Activated naive CD4-positive, alpha-beta T cell treated with anti-CD3 and anti-CD28 coated beads for 36 hours (primary cell): ENCODE data around the gene UBE2L5. TPM values are rescaled to one million over a fixed set of nuclear protein-coding genes. Genes with fewer than 3 reads are reported as not detected.

Experiments
- CTCF ChIA-PET: fragments of 350-600 bp; sonication (Branson Sonifier 250); formaldehyde crosslinking; loops from one replicate; lab custom pipeline; 2021; ENCODE audit warnings: antibody characterized with exemption; lab: Charles Lee
- DNase-seq: peaks from one replicate; pipeline ENCODE4 v3.0.0-alpha.2; 2020
- H3K27ac Mint-ChIP-seq: one replicate; pipeline ENCODE4 v1.8.0; 2021; ENCODE audit warnings: mild to moderate bottlenecking, mixed read lengths
- H3K27me3 Mint-ChIP-seq: one replicate; pipeline ENCODE4 v1.8.0; 2021; ENCODE audit warnings: low read depth, mixed read lengths
- H3K36me3 Mint-ChIP-seq: one replicate; pipeline ENCODE4 v1.8.0; 2021; ENCODE audit warnings: low read depth, mixed read lengths
- H3K4me1 Mint-ChIP-seq: one replicate; pipeline ENCODE4 v1.8.0; 2021; ENCODE audit warnings: low read depth, mixed read lengths
- H3K4me3 Mint-ChIP-seq: one replicate; pipeline ENCODE4 v1.8.0; 2021; ENCODE audit warnings: mild to moderate bottlenecking, moderate library complexity, mixed read lengths
- H3K9me3 Mint-ChIP-seq: one replicate; pipeline ENCODE4 v1.8.0; 2021; ENCODE audit warnings: mixed read lengths
- intact Hi-C: fragments of 100-400 bp; cut with micrococcal nuclease; formaldehyde crosslinking; loops from one replicate; pipeline ENCODE4 v1.15.1; 2023
- total RNA-seq, 2 experiments: library from RNA; stranded (reverse); gene quantifications; one replicate each; pipeline ENCODE4 v1.2.3, GENCODE V29; 2021

The UBE2L5 gene
- total RNA-seq: not detected

DNA sequence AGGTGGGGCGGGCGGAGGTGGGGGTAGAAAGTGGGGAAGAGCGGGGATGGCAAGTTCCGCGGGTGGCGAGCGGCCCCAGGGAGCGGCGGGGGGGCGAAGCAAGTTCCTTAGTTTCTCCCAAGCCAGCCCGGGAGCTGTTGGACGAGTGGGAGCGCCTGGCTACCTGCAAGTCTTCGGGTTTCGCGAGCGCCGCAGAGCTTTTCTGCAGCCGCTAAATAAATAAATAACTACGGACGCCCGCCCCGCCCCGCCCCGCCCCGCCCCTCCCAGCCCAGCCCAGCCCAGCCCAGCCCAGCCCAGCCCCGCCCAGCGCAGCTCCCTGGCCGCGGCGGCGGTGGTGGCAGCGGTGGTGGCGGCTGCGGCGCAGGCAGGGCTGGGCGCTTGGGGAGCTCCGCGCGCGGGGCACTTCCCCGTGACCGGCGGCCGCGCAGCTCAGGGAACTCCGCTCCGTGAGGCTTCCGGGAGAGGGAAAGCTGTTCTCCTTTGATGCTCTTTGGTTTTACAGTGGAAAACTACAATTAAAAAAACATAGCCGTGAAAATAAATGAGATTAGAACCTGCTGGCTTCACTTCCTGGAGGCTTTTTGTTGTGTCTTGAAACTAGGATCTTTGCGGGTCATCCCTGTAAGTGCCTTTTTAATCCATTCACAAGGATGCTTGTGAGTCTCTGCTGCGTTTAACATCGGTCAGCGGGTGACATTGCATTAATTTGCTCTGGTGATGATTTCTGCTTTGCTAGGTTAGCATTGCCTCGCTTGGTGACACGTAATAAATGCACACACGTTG lies at the start of gene UBE2L5:
UBE2L5 (plus strand) TSS at position 440 of the 786 bp plus-strand sequence. CDS start 5,498 bp downstream, outside the sequence.
- intact Hi-C loops: loop anchor here (1.0 kb wide), 5 partner anchors 8 to 45 kb away; no protein-coding TSS in a partner anchor
- peak within 1 kb of the TSS; percentile 57 for H3K27ac Mint-ChIP-seq
- no peaks in the 10 kb centered on the region for H3K27me3 Mint-ChIP-seq
- H3K9me3 Mint-ChIP-seq: no peaks in the 10 kb centered on the region
- CTCF ChIA-PET: no interaction called here
- peak within 1 kb of the TSS; percentile 80 for H3K4me3 Mint-ChIP-seq
- DNase-seq: peak; percentile 72
- H3K4me1 Mint-ChIP-seq: peaks cover 10% of the 10 kb centered on the region
- H3K36me3 Mint-ChIP-seq: no peaks in the 10 kb centered on the region

DNA sequence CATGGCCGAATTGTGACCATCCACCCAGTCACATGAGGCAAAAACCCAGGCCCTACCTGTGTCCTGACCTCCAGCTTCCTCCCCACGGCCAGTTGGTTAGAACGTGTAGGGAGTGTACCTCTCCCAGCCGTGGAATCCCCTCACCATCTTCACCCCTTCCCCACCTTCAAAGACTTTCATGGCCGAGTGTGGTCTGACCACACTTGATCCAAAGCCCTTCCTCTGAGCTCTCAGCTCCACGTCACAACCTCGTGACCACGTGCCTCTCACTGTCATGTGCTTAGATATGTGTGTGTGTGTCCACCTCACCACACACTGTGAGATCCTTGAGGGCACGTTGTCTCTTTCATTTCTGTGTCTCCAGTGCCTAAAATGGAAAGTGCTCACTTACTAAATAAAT lies 48.6 kb upstream of the UBE2L5 start:
- peak overlapping the region; percentile 57 for H3K4me3 Mint-ChIP-seq
- CTCF ChIA-PET: interaction anchor here (0.5 to 5.5 kb wide), 7 partner anchors 10 to 607 kb away, joined by 3 to 47 read pairs (median 4); no protein-coding TSS in a partner anchor
- H3K27ac Mint-ChIP-seq: peak overlapping the region; percentile 55
- no peaks in the 10 kb centered on the region for H3K9me3 Mint-ChIP-seq
- H3K36me3 Mint-ChIP-seq: peaks cover 6% of the 10 kb centered on the region
- H3K4me1 Mint-ChIP-seq: peaks cover 88% of the 10 kb centered on the region
- H3K27me3 Mint-ChIP-seq: no peaks in the 10 kb centered on the region
- intact Hi-C loops: loop anchor here (1.0 to 10.0 kb wide), 4 partner anchors 10 to 671 kb away; no protein-coding TSS in a partner anchor
- peak; percentile 61 for DNase-seq

DNA sequence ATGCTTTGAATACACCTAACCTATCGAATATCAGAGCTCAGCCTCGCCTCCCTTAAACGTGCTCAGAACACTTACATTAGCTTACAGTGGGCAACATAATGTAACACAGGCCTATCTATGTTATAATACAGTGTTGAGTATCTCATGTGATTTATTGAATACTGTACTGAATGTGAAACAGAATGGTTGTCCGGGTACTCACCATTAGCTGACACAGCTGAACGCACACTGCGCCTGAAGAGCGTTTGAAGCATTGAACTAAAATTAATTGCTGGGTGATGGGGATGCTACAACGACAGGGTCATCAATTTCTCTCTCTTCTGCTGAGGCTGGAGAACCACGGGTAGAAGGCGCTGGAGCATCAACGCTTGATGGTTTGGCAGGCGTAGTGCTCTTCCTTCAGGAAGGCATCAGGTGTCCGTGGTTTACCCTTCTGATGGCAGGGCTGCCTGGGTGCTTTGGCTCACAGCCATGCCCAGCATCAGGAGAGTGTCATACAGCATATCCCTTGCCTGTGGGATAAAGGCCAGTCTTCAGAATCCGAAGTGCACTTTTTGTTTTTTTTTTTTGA lies 46.9 kb upstream of the UBE2L5 start:
- H3K4me1 Mint-ChIP-seq: peaks cover 89% of the 10 kb centered on the region
- no peak for DNase-seq
- CTCF ChIA-PET: interaction anchor here (1.0 to 5.5 kb wide), 7 partner anchors 9 to 243 kb away, joined by 3 to 47 read pairs (median 5); no protein-coding TSS in a partner anchor
- peak overlapping the region; percentile 10 for H3K4me3 Mint-ChIP-seq
- no peaks in the 10 kb centered on the region for H3K9me3 Mint-ChIP-seq
- H3K27me3 Mint-ChIP-seq: no peaks in the 10 kb centered on the region
- peak overlapping the region; percentile 25 for H3K27ac Mint-ChIP-seq
- peaks cover 5% of the 10 kb centered on the region for H3K36me3 Mint-ChIP-seq
- intact Hi-C loops: loop anchor here (2.0 to 10.0 kb wide), 2 partner anchors 529 to 669 kb away; no protein-coding TSS in a partner anchor

DNA sequence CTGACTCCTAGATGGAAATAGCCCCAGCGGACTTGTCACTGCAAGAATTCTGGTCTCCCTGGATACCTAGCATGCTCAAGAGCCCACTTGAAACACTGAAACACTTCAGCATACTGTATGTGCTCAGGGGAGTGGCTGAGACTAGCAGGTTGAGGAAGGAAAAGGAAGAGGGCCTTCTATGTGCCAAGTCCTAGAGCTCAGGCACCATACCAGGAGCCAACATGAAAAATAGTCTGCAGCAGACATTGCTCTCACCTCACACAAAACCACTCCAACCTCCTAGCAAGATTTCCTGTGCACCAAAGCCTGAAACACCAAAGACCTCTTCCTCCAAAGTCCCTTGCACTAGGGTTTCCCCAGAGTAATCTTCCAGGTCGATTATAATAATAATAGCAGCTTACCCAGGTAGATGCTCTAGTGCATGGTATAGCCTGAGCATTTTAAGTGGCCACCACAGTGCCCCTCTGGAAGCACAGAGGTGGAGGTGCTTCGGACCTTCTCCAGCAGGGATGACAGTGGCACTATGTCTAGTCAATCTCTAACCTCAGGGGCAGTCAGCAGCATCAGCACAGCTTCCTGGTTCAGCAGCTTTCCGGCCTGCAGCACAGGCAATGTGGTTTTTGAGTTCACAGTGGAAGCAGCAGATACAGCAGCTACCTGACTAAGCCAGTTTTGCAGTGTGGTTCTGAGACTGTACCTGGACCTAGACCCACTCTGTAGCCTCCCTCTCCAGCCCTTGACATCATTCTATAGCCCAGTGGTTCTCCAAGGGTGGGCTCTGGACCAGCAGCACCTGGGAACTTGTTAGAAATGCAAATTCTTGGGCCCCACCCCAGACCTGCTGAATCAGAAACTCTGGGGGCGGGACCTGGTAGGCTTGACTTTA lies 45.6 kb upstream of the UBE2L5 start:
- Mint-ChIP-seq H3K27me3 (no peaks in the 10 kb centered on the region), H3K4me3 (peak overlapping the region; percentile 76), H3K27ac (peak overlapping the region; percentile 88), H3K4me1 (peaks cover 78% of the 10 kb centered on the region), H3K36me3 (peaks cover 1% of the 10 kb centered on the region), H3K9me3 (no peaks in the 10 kb centered on the region)
- DNase-seq: peak; percentile 82
- CTCF ChIA-PET: interaction anchor here (0.6 to 5.5 kb wide), 4 partner anchors 12 to 67 kb away, joined by 3 to 47 read pairs (median 3); no protein-coding TSS in a partner anchor
- intact Hi-C loops: loop anchor here (1.0 to 10.0 kb wide), 5 partner anchors 13 to 668 kb away; partner anchors contain the start of gene UBE2L5

DNA sequence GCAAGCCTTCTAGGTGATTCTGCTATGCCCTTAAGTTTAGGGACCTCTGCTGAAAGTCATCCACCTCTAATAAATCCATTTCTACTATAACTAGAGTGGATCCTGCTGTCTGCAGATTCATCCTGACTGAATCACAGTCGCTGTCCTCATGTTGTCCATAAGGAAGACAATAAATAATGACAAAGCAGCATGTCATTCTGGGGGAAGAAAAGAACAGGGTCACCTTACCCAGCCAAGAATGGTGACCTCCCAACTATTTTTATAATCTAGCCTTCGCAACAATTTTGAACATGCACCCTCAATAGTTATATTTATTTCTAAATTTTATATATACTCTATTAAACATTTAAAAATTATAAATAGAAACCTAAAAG lies 45.0 kb upstream of the UBE2L5 start:
- H3K36me3 Mint-ChIP-seq: peaks cover 1% of the 10 kb centered on the region
- peaks cover 74% of the 10 kb centered on the region for H3K4me1 Mint-ChIP-seq
- H3K4me3 Mint-ChIP-seq: peak overlapping the region; percentile 76
- intact Hi-C loops: loop anchor here (1.0 to 10.0 kb wide), 5 partner anchors 12 to 668 kb away; partner anchors contain the start of gene UBE2L5
- no peaks in the 10 kb centered on the region for H3K27me3 Mint-ChIP-seq
- DNase-seq: no peak
- H3K9me3 Mint-ChIP-seq: no peaks in the 10 kb centered on the region
- peak overlapping the region; percentile 88 for H3K27ac Mint-ChIP-seq
- CTCF ChIA-PET: interaction anchor here (1.4 kb wide), 1 partner anchor 11 kb away, joined by 3 read pairs; no protein-coding TSS in a partner anchor

DNA sequence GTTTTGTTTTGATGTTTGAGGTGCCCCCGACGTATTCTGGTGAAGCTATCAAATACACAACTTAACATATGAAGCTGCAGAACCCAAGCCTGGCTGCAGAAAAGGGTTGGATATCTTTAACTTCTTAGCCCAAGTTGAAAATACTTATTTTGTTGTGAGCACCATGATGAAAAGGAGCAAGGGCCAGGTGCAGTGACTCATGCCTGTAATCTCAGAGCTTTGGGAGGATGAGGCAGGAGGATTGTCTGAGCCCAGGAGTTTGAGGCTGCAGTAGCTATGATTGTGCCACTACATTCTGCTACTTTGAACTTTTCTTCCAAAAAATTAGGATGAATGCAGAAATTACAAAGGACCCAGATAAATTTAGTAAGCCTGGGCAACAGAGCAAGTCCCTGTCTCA lies 44.1 kb upstream of the UBE2L5 start:
- CTCF ChIA-PET: interaction anchor here (0.7 to 1.4 kb wide), 2 partner anchors 11 to 12 kb away, joined by 3 to 5 read pairs; no protein-coding TSS in a partner anchor
- peaks cover 72% of the 10 kb centered on the region for H3K4me1 Mint-ChIP-seq
- H3K27ac Mint-ChIP-seq: no peak overlapping the region
- no peaks in the 10 kb centered on the region for H3K27me3 Mint-ChIP-seq
- no peak overlapping the region for H3K4me3 Mint-ChIP-seq
- no peak for DNase-seq
- H3K9me3 Mint-ChIP-seq: no peaks in the 10 kb centered on the region
- intact Hi-C loops: loop anchor here (10.0 kb wide), 1 partner anchor 667 kb away; no protein-coding TSS in a partner anchor
- peaks cover 1% of the 10 kb centered on the region for H3K36me3 Mint-ChIP-seq

DNA sequence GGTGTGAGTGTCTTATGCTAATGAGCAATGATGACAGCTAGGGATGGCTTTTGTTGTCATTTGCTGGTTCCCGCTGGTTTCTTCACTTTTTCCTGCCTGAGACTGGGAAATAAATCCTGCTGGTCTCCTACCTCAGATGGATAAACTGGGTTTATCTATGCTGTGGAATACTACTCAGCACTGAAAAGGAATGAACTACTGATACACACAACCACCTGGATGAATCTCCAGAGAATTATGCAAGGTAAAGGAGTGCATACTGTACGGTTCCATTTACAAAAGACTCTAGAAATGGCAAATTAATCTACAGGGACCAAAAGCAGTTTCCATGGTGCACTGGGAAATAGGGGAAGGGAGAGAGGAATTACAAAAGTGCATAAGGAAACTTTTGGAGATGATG lies 41.2 kb upstream of the UBE2L5 start:
- peaks cover 48% of the 10 kb centered on the region for H3K4me1 Mint-ChIP-seq
- no peaks in the 10 kb centered on the region for H3K27me3 Mint-ChIP-seq
- H3K27ac Mint-ChIP-seq: no peak overlapping the region
- H3K36me3 Mint-ChIP-seq: no peaks in the 10 kb centered on the region
- CTCF ChIA-PET: interaction anchor here (1.0 kb wide), 1 partner anchor 12 kb away, joined by 3 read pairs; no protein-coding TSS in a partner anchor
- H3K4me3 Mint-ChIP-seq: no peak overlapping the region
- intact Hi-C loops: no loop called here
- no peak for DNase-seq
- no peaks in the 10 kb centered on the region for H3K9me3 Mint-ChIP-seq

DNA sequence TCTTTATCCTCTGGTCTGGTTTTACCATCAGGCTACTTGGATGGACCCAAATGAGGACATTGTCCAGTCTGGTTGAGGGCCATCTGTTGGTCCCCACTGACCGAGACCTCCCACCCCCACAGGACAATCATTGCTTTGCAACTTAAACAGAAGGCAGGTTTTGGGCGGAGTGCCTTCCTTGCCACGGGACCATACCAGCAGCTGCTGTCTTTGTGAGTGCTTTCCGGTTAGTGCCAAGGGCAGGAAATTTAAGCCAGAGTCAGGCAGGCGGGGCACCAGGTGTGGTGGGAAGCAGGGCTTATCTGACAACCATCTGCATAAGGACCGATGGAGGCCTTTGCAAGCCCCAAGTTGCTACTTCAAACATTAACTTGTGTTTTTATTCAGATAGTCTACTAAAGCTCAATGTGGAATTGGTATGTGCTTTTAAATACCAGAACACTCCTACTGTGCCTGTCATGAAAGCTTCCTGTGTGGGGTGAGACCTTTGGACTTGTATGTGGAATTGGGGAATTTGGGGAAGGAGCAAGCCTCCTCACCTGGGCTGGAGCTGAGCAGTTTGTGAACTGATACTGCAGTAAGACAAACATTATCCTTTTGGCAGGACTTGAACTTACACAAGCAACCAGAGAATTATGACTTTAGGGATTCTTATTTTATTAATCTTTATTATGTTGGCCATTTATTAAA lies 39.3 kb upstream of the UBE2L5 start:
- peak; percentile 37 for DNase-seq
- Mint-ChIP-seq H3K27ac (no peak overlapping the region), H3K27me3 (no peaks in the 10 kb centered on the region), H3K4me1 (peaks cover 31% of the 10 kb centered on the region), H3K36me3 (no peaks in the 10 kb centered on the region), H3K9me3 (no peaks in the 10 kb centered on the region), H3K4me3 (no peak overlapping the region)
- CTCF ChIA-PET: interaction anchor here (0.6 to 3.2 kb wide), 6 partner anchors 9 to 255 kb away, joined by 3 to 16 read pairs (median 3); no protein-coding TSS in a partner anchor
- intact Hi-C loops: loop anchor here (1.0 kb wide), 1 partner anchor 9 kb away; no protein-coding TSS in a partner anchor

DNA sequence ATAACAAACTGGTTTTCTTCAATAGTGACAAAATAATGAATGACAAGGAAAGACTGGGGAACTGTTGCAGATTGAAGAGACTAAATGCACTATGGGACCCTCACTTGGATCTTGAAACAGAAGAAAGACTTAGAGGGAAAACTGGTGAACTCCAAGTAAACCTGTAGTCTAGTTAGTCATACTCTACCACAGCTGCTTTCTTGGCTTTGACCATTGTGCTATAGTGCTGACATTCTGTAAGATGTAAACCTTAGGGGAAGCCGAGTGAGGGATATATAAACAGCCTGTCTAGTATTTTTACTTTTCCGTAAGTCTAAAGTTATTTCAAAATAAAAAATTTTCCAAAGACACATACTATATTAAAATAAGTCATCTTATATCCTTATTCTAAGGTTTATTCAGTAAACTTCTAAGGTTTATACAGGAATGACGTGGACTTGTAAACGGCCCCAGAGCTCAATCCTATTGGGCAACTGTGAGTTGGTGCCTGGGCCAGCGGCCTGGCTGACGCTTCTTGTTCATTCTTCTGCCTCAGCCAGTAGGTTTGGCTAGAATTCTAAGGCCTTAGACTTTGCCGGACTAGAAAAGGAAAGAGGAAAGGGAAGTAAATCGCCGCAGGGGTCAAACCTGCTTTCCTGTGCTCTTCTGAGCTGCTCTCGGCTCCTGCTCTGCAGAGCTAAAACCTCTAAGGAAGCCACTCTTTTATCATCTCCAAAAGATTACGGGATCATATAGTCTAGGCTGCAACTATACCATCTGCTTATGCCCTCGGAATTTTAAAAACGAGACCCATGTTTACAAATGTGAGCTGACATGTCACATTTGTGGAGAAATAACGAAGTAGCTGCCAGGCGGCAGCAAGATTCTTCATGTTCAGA lies 33.6 kb upstream of the UBE2L5 start:
- no peak for DNase-seq
- H3K36me3 Mint-ChIP-seq: no peaks in the 10 kb centered on the region

DNA sequence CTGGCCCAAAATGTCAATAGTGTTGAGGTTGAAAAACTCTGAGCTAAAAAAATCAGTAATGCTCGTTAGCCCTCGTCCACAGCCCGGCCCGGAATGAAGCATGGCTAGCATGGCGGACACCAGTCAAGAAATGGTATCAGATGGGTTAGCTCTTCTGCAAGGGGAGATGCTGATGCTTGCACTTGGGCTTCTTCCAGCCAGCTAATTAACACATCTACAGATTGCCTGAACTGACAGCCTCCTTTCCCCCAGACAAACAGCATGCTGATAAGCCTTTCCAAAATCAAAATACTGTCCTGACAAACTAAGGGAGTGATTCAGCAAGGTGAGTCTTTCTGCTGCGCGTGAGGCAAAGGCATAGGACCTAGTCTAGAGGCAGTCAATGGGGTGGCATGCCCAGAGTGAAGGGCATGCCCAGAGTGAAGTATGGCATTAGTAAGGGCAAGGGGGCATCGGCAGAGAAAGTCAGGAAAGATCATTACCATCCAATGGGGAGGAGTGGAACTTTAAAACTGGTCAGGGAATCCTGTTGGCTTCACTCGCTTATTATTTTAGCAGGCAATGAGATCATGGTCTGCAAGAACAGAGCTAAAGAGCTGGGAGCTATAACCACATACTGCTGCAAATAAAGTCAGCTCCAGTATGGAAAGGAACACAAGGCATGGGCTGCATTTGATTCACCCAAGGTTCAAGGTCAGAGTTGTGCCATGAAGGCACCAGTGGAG lies 30.2 kb upstream of the UBE2L5 start:
- Mint-ChIP-seq H3K4me3 (no peak overlapping the region), H3K27me3 (no peaks in the 10 kb centered on the region), H3K9me3 (no peaks in the 10 kb centered on the region), H3K27ac (no peak overlapping the region), H3K4me1 (peaks cover 42% of the 10 kb centered on the region), H3K36me3 (no peaks in the 10 kb centered on the region)
- CTCF ChIA-PET: interaction anchor here (0.9 to 5.3 kb wide), 3 partner anchors 19 to 260 kb away, joined by 3 to 47 read pairs (median 4); no protein-coding TSS in a partner anchor
- intact Hi-C loops: no loop called here
- DNase-seq: no peak

More for the DNA sequence above, 33.6 kb upstream of the UBE2L5 start:
- H3K9me3 Mint-ChIP-seq: no peaks in the 10 kb centered on the region
- intact Hi-C loops: loop anchor here (1.0 kb wide), 1 partner anchor 11 kb away; no protein-coding TSS in a partner anchor
- no peaks in the 10 kb centered on the region for H3K27me3 Mint-ChIP-seq
- peak overlapping the region; percentile 61 for H3K27ac Mint-ChIP-seq
- H3K4me3 Mint-ChIP-seq: peak overlapping the region; percentile 60
- H3K4me1 Mint-ChIP-seq: peaks cover 26% of the 10 kb centered on the region
- CTCF ChIA-PET: interaction anchor here (0.6 to 2.3 kb wide), 6 partner anchors 10 to 257 kb away, joined by 3 to 13 read pairs (median 4); no protein-coding TSS in a partner anchor
